C4-2B (cell line): Measurements from ENCODE around the gene PHYHD1.

ENCODE experiments used
- CTCF ChIP-seq: fragments of 450-650 bp; conservative IDR thresholded peaks from 2 replicates; pipeline ENCODE4 v1.5.1; 2017; ENCODE audit warnings: mild to moderate bottlenecking
- ZFX ChIP-seq: fragments of 450-650 bp; IDR thresholded peaks from 2 replicates; pipeline ENCODE4 v1.6.1; 2017

GRCh38 chr9:128945798-128946501, 25.2 kb downstream of the PHYHD1 start:
- TF ChIP-seq CTCF, result no peak
- TF ChIP-seq ZFX, result no peak
